ENCODE results near the gene RPP25L. TPM values are rescaled to one million over a fixed set of nuclear protein-coding genes. Genes with fewer than 3 reads are reported as not detected.

The RPP25L gene
- total and polyA plus RNA-seq, 9 of the 15 experiments (the other 6 are each of a cell fraction or from before 2014, with no cell fraction given) = 16.3 to 43.7 (median 29.0) TPM

DNA sequence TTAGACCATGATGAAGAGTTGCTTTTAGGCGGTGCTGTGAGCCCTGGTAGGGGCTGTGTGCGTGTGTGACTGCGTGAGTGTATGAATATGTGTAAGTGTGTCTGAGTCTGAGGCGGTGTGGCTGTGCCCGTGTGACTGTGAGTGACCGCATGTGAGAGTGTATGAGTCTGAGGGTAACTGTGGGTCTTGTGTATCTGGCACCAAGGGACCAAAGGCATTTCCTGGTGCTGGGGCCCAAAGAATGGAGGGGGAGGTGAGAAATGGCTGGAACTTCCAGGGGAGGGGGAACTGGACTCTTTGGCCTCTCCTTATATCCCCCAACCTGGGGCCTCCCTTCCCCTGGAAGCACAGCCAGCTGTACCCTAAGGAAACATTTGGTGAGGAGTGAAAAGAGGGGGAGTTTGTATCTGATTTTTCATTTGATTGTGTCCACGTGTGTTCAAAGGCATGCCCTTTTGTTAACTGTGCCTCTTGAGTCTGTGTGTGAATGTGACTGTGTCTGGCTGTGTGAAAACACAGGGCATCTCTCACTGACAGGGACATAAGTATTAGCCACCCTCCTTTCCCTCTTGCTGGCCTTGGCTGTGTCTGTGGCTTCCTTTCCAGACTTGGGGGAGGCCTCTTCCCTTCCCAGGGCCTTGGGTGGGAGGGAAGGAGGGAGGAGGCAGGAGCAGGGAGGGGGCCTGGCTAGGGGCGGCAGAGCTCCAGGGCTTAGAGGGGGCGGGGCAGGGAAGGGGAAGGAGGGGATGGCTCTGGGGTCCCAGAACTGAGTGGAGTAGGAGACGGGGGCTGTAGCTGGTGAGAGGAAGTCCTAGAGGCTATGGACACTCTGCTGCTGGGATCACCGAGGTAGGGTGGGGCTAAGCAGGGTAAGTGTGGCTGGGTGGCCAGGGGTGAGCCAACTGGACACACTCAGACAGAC lies 41.5 kb upstream of the RPP25L start:
- CTCF ChIA-PET (ENCODE audit: low intra/inter-chr PET ratio) = no interaction called here
- WGBS (ENCODE audit: insufficient coverage, low coverage, missing lambda C conversion rate) = 43% methylated on average over 4 of the region's 11 CpGs
- peak in 2 of 4 experiments; percentile 39 to 51 for DNase-seq (ENCODE audit: extremely low read depth in 1 of 4, low spot score in 3 of 4)
- peaks cover 29 to 43% of the 10 kb centered on the region in 2 experiments for H3K4me1 ChIP-seq (replicated peaks in 1 of 2; ENCODE audit: control insufficient read depth in 2 of 2, insufficient read depth in 2 of 2, low read length in 2 of 2)
- no peak for TF ChIP-seq ZKSCAN1 (IDR thresholded peaks at IDR 0.05; ENCODE audit: low read depth, low read length)
- no peak for TF ChIP-seq SRSF7 (optimal IDR thresholded peaks at IDR 0.05; ENCODE audit: low read depth, low read length)
- TF ChIP-seq U2AF1 (optimal IDR thresholded peaks at IDR 0.05; ENCODE audit: low read depth, low read length) = no peak
- TF ChIP-seq CREB1 (IDR thresholded peaks at IDR 0.05) = no peak
- no peak for TF ChIP-seq CREB1 (CRISPR knock-in tag; IDR thresholded peaks at IDR 0.05)
- TF ChIP-seq SAFB2 (IDR thresholded peaks at IDR 0.05; ENCODE audit: borderline replicate concordance, low read depth, low read length, severe bottlenecking) = no peak
- no peak for TF ChIP-seq RNF2 (IDR thresholded peaks at IDR 0.05)
- 0 out of 2 replicates have a peak, but pooled peaks have one; percentile 15 for TF ChIP-seq POLR2A (conservative IDR thresholded peaks at IDR 0.05)
- TF ChIP-seq ZNF778 (CRISPR knock-in tag; IDR thresholded peaks at IDR 0.05) = no peak
- TF ChIP-seq, protein P1, sequence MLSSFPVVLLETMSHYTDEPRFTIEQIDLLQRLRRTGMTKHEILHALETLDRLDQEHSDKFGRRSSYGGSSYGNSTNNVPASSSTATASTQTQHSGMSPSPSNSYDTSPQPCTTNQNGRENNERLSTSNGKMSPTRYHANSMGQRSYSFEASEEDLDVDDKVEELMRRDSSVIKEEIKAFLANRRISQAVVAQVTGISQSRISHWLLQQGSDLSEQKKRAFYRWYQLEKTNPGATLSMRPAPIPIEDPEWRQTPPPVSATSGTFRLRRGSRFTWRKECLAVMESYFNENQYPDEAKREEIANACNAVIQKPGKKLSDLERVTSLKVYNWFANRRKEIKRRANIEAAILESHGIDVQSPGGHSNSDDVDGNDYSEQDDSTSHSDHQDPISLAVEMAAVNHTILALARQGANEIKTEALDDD (IDR thresholded peaks at IDR 0.05) = no peak
- peak; percentile 3; the same call in 1 of the 3 replicates for ATAC-seq
- H3K36me3 ChIP-seq (ENCODE audit: control insufficient read depth, insufficient read depth, low read length) = peaks cover 22% of the 10 kb centered on the region; the same call in 2 of the 3 replicates
- H3K4me2 ChIP-seq (ENCODE audit: insufficient read depth, low read length) = peak overlapping the region; percentile 98
- no peaks in the 10 kb centered on the region for H4K20me1 ChIP-seq (replicated peaks; ENCODE audit: control insufficient read depth, insufficient read depth, low read length)
- in situ Hi-C loops (cut with MboI) = no loop called here
- no peaks in the 10 kb centered on the region for H3K27me3 ChIP-seq (ENCODE audit: control insufficient read depth in 2 of 2, insufficient read depth in 2 of 2, low read length in 2 of 2)
- H3K79me2 ChIP-seq (ENCODE audit: control insufficient read depth, insufficient read depth, low read length) = peaks cover 3% of the 10 kb centered on the region; the same call in 2 of the 3 replicates
- intact Hi-C loops (cut with micrococcal nuclease) = no loop called here
- H3K9ac ChIP-seq (ENCODE audit: insufficient read depth in 1 of 2, low read depth in 2 of 2, low read length in 2 of 2) = peak overlapping the region; percentile 37 to 87; a peak in 3 of 4 replicates
- H3K9me1 ChIP-seq (ENCODE audit: control insufficient read depth, insufficient read depth, low read length) = peaks cover 3% of the 10 kb centered on the region
- no peak overlapping the region for H3K4me3 ChIP-seq
- BruUV-seq (replicated peaks) = no TSS peak
- peak overlapping the region; percentile 72 for H3K27ac ChIP-seq (ENCODE audit: extremely low read depth, low read depth, low read length)
- peak; percentile 46 for FAIRE-seq
- peak overlapping the region; percentile 76 for H2AFZ ChIP-seq (ENCODE audit: low read depth, low read length)
- H3K9me3 ChIP-seq (replicated peaks; ENCODE audit: control insufficient read depth, insufficient read depth, low read depth, low read length) = no peaks in the 10 kb centered on the region
- POLR2A ChIA-PET = interaction anchor here (1.0 kb wide), 1 partner anchor 10 kb away, joined by 3 read pairs; no protein-coding TSS in a partner anchor

Measured in K562 (cell line).